Measurements from ENCODE around the gene EDARADD.

DNA sequence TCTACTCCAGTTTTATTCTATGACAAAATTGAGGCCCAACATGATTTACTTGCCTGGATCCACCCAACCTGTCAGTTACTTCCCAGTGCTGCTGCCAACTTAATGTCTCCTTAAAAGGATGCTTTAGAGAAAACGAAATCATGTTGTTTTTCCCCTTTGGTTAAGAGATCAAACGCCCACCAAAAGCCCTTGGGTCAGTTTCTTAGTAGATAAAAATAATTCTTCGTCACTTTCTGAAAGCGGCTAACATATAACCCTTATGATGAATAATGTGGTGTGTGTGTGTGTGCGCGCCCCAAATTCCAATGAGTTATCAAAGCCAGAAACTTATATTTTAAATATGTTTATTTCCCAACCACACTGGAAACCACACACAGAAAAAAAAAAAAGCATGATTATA lies 77.0 kb downstream of the EDARADD start:
- TF ChIP-seq POLR2A (IDR thresholded peaks at IDR 0.05; ENCODE audit: control extremely low read depth in 1 of 2, low read depth in 2 of 2, low read length in 2 of 2) (no peak), TAF1 (IDR thresholded peaks at IDR 0.05; ENCODE audit: low read depth, low read length) (no peak)
